Articular chondrocyte of knee joint (primary cell): ENCODE results near the gene MT1E. TPM values are rescaled to one million over a fixed set of nuclear protein-coding genes. Genes with fewer than 3 reads are reported as not detected.

Experiments
- total RNA-seq: library from RNA; depleted of rRNA; stranded (reverse); fragments of >200 nt; gene quantifications from 2 replicates; pipeline ENCODE4 v1.2.3, GENCODE V29; 2012

MT1E gene
- total RNA-seq: 50.9 and 55.0 TPM in 2 replicates

DNA sequence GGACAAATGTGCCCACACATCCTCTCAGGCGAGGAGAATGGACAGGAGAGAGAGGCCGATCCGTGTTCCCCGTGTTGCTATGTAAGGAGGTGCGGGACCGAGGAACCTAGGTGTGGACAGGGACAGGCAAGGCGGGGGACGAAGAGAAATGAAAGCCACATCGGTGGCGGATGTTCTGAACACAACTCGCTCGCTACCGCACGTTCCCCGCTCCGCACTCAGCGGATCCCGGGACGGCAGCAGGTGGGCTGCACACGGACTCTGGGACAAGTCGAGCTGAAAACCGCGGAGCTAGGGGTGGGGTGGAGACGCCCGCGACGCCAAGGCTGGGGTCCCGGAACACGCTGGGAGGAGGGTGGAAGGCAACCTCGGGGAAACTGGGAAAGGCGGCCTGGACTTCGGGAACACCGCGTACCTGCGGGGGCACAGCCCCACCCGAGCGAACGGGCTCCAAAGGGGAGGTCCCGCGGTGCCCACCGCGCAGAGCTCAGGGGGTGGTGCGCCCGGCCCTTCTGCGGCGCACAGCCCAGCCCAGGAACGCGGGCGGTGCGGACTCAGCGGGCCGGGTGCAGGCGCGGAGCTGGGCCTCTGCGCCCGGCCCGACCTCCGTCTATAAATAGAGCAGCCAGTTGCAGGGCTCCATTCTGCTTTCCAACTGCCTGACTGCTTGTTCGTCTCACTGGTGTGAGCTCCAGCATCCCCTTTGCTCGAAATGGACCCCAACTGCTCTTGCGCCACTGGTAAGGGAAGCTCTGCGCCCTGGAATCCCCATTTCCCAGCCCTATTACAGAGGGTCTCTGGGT lies at the start of gene MT1E:
MT1E (plus strand) TSS at position 642 of the 803 bp plus-strand sequence; CDS start at position 713, 71 bp downstream.

DNA sequence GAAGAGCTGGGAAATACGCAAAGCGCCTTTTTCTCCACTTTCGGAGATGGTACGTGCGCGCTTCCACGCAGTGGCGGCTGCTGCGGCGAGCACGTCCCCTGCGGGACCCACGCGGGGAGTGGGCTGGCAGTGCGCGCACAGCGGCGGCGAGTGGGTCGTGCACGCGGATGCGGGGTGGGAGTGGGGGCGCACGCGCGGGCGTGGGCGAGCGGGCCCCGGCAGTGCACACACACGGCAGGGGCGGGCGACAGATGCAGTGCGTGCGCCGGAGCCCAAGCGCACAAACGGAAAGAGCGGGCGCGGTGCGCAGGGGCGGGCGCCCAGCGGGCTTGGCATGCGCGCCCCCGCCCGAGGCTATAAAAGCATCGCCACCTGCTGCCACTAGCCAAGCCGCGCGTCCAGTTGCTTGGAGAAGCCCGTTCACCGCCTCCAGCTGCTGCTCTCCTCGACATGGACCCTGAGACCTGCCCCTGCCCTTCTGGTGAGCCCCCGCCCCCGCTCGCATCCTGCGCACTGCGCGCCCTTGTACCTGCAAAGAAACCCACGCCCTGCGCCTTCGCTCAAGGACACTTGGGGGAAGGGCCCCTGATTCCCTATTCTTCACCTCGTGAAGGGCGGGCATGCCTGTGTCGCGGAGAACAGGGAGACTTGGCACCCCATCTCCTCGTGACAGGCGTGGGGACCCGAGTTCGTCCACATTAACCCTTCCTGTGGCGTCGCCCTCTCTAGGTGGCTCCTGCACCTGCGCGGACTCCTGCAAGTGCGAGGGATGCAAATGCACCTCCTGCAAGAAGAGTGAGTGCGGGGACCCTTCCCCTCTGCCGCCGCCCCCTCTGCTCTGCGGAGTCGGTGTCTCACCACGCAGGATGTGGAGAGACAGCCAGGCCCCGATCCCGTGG lies 36.2 kb upstream of the MT1E start, which contains the start of gene MT3:
MT3 (plus strand) TSS at position 388 of the 899 bp plus-strand sequence; CDS start at position 451, 63 bp downstream.

DNA sequence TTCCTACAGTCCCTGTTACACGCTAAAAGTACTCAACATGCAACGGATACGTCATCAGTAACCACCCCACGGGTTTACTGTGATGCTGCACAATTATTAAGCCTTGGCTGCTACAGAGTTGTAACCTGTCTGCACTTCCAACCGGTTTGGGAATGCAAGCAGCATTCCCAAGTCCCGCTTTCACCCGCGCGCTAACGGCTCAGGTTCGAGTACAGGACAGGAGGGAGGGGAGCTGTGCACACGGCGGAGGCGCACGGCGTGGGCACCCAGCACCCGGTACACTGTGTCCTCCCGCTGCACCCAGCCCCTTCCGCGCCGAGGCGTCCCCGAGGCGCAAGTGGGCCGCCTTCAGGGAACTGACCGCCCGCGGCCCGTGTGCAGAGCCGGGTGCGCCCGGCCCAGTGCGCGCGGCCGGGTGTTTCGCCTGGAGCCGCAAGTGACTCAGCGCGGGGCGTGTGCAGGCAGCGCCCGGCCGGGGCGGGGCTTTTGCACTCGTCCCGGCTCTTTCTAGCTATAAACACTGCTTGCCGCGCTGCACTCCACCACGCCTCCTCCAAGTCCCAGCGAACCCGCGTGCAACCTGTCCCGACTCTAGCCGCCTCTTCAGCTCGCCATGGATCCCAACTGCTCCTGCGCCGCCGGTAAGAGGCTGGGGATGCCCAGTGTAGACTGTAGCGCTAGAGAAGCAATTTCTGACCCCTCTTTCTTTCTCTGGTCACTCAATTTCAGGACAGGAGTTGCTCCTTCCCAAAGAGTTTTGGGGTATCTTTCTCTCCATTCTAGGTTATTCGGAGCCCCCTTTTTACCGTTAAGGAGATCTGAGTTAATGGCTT lies 17.3 kb upstream of the MT1E start, which contains the start of gene MT2A:
MT2A (plus strand) TSS at position 542 of the 833 bp plus-strand sequence; CDS start at position 614, 72 bp downstream.

DNA sequence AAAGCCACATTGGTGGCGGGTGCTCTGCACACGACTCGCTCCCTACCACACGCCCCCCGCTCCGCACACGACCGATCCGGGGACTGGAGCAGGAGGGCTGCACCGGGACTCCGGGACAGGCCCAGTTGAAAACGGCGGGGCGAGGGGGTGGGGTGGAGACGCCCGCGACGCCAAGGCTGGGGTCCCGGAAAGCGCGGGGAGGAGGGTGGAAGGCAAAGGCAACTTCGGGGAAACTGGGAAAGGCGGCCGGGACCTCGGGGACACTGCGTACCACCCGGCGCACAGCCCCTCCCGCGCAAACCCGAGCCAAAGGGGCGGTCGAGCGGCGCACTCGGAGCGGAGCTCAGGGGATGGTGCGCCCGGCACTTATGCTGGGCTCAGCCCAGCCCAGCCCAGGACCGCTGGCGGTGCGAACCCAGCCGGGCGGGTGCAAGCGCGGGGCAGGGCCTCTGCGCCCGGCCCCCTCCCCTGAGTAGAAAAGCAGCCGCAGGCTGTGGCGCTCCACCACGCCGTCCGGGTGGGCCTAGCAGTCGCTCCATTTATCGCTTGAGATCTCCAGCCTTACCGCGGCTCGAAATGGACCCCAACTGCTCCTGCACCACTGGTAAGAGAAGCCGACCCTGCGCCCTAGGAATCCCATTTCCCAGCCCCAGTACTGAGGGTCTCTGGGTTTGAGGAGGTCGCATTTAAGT lies 6.7 kb downstream of the MT1E start, which contains the start of gene MT1M:
MT1M (plus strand) TSS at position 504 of the 692 bp plus-strand sequence; CDS start at position 577, 73 bp downstream.

DNA sequence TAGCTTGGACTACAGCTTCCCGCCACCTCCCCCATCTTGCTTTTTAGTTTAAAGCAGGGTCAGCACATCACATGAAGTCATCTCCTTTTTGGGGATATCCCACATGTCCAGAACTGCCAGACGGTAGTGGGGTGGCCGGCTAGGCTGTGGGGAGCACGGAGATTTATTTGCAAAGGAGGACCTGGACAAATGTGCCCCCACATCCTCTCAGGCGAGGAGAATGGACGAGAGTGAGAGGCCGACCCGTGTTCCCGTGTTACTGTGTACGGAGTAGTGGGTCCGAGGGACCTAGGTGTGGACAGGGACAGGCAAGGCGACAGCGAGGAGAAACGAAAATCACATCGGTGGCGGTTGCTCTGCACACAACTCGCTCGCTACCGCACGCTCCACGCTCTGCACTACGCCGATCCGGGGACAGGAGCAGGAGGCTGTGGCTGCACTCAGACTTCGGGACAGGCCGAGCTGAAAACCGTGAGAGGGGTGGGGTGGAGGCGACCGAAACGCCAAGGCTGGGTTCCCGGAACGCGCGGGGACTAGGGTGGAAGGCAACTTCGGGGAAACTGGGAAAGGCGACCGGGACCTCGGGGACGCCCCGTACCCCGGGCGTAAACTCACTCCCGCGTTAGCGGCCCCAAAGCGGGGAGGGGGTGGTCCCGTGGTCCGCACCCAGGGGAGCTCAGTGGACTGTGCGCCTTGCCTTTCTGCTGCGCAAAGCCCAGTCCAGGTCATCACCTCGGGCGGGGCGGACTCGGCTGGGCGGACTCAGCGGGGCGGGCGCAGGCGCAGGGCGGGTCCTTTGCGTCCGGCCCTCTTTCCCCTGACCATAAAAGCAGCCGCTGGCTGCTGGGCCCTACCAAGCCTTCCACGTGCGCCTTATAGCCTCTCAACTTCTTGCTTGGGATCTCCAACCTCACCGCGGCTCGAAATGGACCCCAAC lies 12.5 kb downstream of the MT1E start, which contains the start of gene MT1A:
MT1A (plus strand) TSS at position 853 of the 937 bp plus-strand sequence; CDS start at position 926, 73 bp downstream.

DNA sequence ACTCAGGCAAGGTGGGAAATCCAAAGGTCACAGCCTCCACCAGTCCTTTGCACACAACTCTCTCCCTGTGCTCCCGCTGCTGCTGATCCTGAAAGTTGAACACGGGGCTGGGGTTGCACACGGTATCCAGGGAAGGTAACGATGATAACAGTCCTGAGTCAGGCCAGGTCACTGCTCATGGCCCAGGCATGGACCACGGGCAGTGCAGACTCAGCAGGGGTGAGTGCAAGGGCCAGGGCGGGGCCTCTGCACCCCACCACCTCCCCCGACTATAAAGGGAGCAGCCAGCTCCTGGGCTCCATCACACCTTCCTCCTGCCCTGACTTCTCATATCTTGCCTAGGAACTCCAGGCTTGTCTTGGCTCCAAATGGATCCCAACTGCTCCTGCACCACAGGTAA lies 26.0 kb downstream of the MT1E start, which contains the start of gene MT1B:
MT1B (plus strand) TSS at position 301 of the 400 bp plus-strand sequence; CDS start at position 369, 68 bp downstream.

DNA sequence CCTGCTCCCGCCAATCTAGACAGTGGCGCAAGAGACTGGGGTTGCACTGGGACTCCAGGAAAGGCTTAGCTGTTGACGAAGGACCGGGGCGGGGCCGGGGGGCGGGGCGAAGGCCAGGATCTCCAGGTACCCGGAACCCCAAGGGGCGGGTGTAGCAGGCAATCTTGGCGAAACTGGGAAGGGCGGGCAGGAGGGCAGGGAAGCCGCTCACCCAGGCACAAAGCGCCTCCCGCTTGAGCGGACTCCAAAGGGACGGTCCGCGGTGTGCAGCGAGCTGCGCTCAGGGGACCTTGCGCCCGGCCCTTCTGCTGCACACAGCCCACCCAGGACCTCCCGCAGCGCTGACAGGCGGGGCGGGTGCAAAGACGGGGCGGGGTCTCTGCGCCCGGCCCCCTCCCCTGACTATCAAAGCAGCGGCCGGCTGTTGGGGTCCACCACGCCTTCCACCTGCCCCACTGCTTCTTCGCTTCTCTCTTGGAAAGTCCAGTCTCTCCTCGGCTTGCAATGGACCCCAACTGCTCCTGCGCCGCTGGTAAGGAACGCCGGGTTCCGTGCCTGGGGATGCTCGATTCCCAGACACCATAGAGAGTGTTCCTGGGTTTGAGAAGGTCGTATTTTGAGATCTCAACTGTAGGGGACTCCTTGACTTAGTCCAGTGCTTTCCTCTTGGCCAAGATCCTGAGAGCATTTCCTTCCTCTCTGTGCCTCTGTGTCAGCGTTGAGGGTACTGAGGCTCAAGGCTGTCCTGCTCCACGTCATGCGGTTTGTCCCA lies 32.2 kb downstream of the MT1E start, which contains the start of gene MT1F:
MT1F (plus strand) TSS at position 405 of the 772 bp plus-strand sequence; CDS start at position 505, 100 bp downstream.

DNA sequence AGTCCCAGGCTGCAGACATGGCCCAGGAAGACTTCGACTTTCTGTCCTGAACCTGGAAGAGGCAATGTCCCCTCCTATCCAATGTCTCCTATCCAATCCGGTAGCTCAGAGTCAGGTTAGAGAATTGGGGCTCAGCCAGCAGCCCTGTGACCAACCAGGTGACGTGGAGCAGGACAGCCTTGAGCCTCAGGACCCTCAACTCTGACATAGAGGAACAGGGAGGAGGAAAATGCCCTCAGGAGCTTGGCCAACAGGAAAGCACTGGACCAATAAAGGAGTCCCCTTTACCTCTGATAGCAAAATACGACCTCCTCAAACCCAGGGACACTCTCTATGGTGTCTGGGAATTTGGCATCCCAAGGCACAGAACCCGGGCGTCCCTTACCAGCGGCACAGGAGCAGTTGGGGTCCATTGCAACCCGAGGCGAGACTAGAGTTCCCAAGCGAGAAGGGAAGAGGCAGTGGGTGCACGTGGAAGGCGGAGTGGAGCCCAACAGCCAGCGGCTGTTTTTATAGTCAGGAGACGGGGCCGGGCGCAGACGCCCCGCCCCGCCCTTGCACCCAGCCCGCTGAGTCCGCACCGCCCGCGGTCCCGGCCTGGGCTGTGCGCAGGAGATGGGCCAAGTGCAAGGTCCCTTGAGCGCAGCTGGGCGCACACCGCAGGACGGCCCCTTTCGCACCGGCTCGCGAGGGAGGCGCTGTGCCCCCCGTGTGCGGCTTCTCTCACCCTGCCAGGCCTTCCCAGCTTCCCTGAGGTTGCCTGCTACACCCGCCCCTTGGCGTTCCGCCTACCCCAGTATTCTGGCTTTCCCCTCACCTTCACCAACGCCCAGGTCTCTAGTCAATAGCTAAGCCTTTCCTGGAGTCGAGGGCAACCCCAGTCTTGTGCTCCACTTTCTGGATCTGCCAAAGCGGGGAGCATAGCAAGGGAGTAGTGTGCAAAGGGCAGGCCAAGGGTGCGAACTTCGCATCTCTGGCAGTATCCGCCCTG lies 42.3 kb downstream of the MT1E start, which contains the start of gene MT1G:
MT1G (minus strand) TSS at position 485 of the 991 bp plus-strand sequence; CDS start at position 413, 72 bp downstream.

DNA sequence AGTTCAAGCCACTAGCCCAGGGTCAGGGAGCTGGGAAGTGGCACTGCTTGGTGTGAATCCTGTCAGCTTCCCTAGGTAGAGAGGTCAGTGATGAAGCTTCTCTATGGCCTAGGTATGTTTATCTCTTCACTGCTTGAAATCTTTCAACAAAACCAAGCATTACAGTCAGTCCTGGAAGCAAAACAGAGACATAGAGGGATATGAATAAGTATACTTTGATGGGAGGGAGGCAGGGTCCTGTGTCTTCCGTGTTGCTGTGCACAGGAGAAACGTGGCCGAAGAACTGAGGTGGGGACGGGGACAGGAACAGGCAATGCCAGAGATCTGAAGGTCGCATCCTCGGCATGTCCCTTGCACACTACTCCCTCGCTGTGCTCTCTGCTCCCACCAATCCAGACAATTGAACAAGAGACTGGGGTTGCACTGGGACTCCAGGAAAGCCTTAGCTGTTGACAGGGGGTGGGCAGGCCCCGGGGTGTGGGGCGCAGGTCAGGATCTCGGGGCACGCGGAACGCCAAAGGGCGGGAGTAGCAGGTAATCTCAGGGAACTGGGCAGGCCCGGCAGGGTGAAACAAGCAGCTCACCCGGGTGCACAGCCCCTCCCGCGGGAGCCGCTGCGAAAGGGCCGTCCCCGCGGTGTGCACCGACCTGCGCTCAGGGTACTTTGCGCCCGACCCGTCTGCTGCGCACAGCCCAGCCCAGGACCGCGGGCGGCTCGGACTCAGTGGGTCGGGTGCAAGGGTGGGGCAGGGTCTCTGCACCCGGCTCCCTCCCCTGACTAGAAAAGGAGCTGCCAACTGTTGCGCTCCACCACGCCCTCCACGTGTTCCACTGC lies 43.6 kb downstream of the MT1E start, which contains the start of gene MT1H:
MT1H (plus strand) TSS at position 810 of the 835 bp plus-strand sequence. CDS start 71 bp downstream, outside the sequence.

Other genes starting within 250 kb of the MT1E start
- gene AMFR, start 200.2 kb upstream of the MT1E start, total RNA-seq: 191 and 221 TPM in 2 replicates
- gene NUDT21, start 174.4 kb upstream of the MT1E start, total RNA-seq: 97.9 and 112 TPM in 2 replicates
- 51.0 and 65.2 TPM in 2 replicates for gene OGFOD1, start 174.2 kb upstream of the MT1E start, total RNA-seq
- 69.4 and 82.0 TPM in 2 replicates for gene BBS2, start 105.8 kb upstream of the MT1E start, total RNA-seq
- not detected in 2 replicates for gene MT4, start 60.7 kb upstream of the MT1E start, total RNA-seq
- gene MT3, start 36.3 kb upstream of the MT1E start, total RNA-seq: not detected in 2 replicates
- gene MT2A, start 17.2 kb upstream of the MT1E start, total RNA-seq: 25.3 and 37.2 TPM in 2 replicates
- gene MT1M, start 6.9 kb downstream of the MT1E start, total RNA-seq: 3.1 and 6.3 TPM in 2 replicates
- 1.0 TPM in 1 of 2 replicates, not detected in the other for gene MT1A, start 12.9 kb downstream of the MT1E start, total RNA-seq
- gene MT1B, start 26.1 kb downstream of the MT1E start, total RNA-seq: not detected in 2 replicates
- 0.39 and 0.65 TPM in 2 replicates for gene MT1F, start 32.2 kb downstream of the MT1E start, total RNA-seq
- gene MT1G, start 42.3 kb downstream of the MT1E start, total RNA-seq: 0.65 TPM in 1 of 2 replicates, not detected in the other
- gene MT1H, start 44.0 kb downstream of the MT1E start, total RNA-seq: not detected in 2 replicates
- gene MT1X, start 56.7 kb downstream of the MT1E start, total RNA-seq: 32.1 and 175 TPM in 2 replicates
- 29.0 and 37.1 TPM in 2 replicates for gene NUP93, start 104.3 kb downstream of the MT1E start, total RNA-seq
- gene SLC12A3, start 239.4 kb downstream of the MT1E start, total RNA-seq: not detected in 2 replicates